Osteoblast (primary cell): Measurements from ENCODE around the gene HAGHL. TPM values are rescaled to one million over a fixed set of nuclear protein-coding genes. Genes with fewer than 3 reads are reported as not detected.
A peak's percentile ranks its signal among the peaks of the same experiment; 100 is the strongest.

Experiments used
- DNase-seq: peaks from one replicate; pipeline ENCODE4 v3.0.0; 2011; ENCODE audit warnings: low spot score, mixed read lengths; ENCODE audit not compliant: insufficient read length; ENCODE audit errors: missing footprints
- H2AFZ ChIP-seq: 2 replicates; pipeline ENCODE4 v1.6.0; 2011; ENCODE audit warnings: mild to moderate bottlenecking, low read length
- H3K27ac ChIP-seq: 2 replicates; pipeline ENCODE4 v1.5.1; 2011; ENCODE audit warnings: mild to moderate bottlenecking, low read depth, low read length, moderate library complexity
- H3K27me3 ChIP-seq: 2 replicates; pipeline ENCODE4 v1.6.0; 2012; ENCODE audit warnings: mild to moderate bottlenecking, control low read depth, inconsistent platforms, low read length, moderate library complexity; ENCODE audit not compliant: insufficient read depth
- H3K36me3 ChIP-seq: 2 replicates; pipeline ENCODE4 v1.5.1; 2011; ENCODE audit warnings: mild to moderate bottlenecking, low read length, control low read depth, moderate library complexity; ENCODE audit not compliant: insufficient read depth
- H3K4me1 ChIP-seq: 2 replicates; pipeline ENCODE4 v1.5.1; 2011; ENCODE audit warnings: mild to moderate bottlenecking, low read length, control low read depth, moderate library complexity; ENCODE audit not compliant: insufficient read depth
- H3K4me2 ChIP-seq: 2 replicates; pipeline ENCODE4 v1.6.0; 2011; ENCODE audit warnings: mild to moderate bottlenecking, low read length; ENCODE audit not compliant: insufficient read depth
- H3K4me3 ChIP-seq: fragments of 200-600 bp; sonication (generic); 3 replicates; pipeline ENCODE4 v1.5.1; 2012; ENCODE audit warnings: mild to moderate bottlenecking, low read length, inconsistent platforms; ENCODE audit not compliant: insufficient read depth
- H3K79me2 ChIP-seq: 2 replicates; pipeline ENCODE4 v1.6.0; 2012; ENCODE audit warnings: mild to moderate bottlenecking, low read length, control low read depth, inconsistent platforms; ENCODE audit not compliant: insufficient read depth
- H3K9me3 ChIP-seq: 2 replicates; pipeline ENCODE4 v1.5.1; 2011; ENCODE audit warnings: low read depth, low read length, control low read depth
- H4K20me1 ChIP-seq: 2 replicates; pipeline ENCODE4 v1.6.0; 2012; ENCODE audit warnings: mild to moderate bottlenecking, low read length, control low read depth; ENCODE audit not compliant: insufficient read depth
- CTCF ChIP-seq: IDR thresholded peaks from 2 replicates; pipeline ENCODE4 v1.5.1; 2011; ENCODE audit warnings: mild to moderate bottlenecking, low read depth, low read length, moderate library complexity; ENCODE audit errors: extremely low read depth
- total RNA-seq: library from RNA; depleted of rRNA; stranded (reverse); fragments of >200 nt; gene quantifications from 2 replicates; pipeline ENCODE4 v1.2.3, GENCODE V29; 2012

Gene HAGHL
- total RNA-seq, 1 donor, result 16.3 TPM

DNA sequence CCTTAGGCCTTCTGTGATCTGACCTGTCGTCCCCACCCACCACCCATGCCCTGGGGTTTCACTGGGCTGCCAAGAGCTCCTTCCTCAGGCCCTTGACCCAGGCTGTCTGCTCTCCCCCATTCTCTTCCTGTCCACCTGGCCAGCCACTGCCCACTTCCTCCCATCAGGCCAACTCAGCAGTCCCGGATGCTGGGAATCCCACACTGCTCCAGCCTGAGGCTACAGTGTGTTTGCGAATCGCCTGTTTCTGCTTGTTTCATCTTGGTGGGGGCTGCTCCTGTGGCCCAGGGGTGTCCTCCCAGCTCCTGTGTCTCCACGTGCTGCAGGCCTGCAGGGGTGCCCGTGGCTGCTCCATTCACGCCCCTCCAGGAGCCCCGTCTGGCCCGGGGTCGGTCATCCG lies 12.8 kb upstream of the HAGHL start:
- no peak overlapping the region for H3K27ac ChIP-seq
- no peak overlapping the region for H3K4me2 ChIP-seq
- H3K4me3 ChIP-seq, result no peak overlapping the region
- H3K9me3 ChIP-seq, result no peaks in the 10 kb centered on the region
- no peak for DNase-seq
- TF ChIP-seq CTCF, result no peak
- peaks cover 12% of the 10 kb centered on the region for H3K27me3 ChIP-seq
- H2AFZ ChIP-seq, result no peak overlapping the region
- H3K79me2 ChIP-seq, result peaks cover 6% of the 10 kb centered on the region
- H4K20me1 ChIP-seq, result peaks cover 7% of the 10 kb centered on the region
- peaks cover 18% of the 10 kb centered on the region for H3K4me1 ChIP-seq
- H3K36me3 ChIP-seq, result no peaks in the 10 kb centered on the region

DNA sequence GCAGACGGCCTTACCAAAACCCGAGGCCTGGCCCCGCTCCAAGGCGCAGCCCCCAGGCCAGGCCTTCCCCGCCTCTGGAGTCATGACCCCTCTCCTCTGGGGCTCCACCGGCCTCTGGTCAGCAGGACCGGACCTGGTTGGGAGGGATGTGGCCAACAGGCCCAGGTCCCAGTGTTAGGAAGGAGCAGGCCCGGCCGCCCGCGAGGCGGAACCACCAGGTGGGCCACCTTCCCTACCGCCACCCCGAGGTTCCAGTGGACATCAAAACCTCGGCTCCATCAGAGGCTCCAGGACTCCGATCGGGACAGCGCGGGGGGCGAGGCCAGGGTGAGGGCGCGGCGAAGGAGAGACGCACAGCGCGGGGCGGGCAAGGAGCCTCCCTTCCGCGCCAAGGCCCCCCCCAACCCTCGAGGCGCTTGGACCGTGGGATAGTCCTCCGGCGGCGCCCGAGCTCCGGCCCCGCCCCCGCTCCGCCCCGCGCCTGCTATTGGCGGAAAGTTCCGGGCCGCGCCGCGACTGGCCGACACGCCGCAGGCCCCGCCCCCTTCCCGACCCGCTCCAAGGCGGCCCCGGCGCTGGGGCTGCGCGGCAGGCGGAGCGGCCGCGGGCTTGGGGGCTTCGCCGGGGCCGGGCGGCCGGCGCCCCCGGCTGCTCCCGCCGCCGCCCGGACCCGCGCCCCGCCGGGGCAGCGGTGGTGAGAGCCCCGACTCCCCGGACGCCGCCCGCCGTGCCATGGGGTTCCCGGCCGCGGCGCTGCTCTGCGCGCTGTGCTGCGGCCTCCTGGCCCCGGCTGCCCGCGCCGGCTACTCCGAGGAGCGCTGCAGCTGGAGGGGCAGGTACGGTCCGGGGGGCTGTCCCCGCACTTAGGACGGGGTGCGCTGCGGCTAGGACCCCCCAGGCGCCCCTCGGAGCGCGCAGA lies 12.1 kb upstream of the HAGHL start, which contains the start of gene METRN:
METRN (plus strand) TSS at position 561 of the 919 bp plus-strand sequence; CDS start at position 733, 172 bp downstream.
- Histone ChIP-seq H2AFZ (peak within 1 kb of the TSS; percentile 72), H4K20me1 (peaks cover 7% of the 10 kb centered on the region), H3K4me2 (peak within 1 kb of the TSS; percentile 80), H3K4me3 (peak within 1 kb of the TSS; percentile 73), H3K79me2 (peaks cover 6% of the 10 kb centered on the region), H3K4me1 (peaks cover 16% of the 10 kb centered on the region), H3K9me3 (no peaks in the 10 kb centered on the region), H3K36me3 (no peaks in the 10 kb centered on the region), H3K27me3 (peaks cover 7% of the 10 kb centered on the region), H3K27ac (no peak within 1 kb of the TSS)
- DNase-seq, result peak; percentile 100
- no peak for TF ChIP-seq CTCF

DNA sequence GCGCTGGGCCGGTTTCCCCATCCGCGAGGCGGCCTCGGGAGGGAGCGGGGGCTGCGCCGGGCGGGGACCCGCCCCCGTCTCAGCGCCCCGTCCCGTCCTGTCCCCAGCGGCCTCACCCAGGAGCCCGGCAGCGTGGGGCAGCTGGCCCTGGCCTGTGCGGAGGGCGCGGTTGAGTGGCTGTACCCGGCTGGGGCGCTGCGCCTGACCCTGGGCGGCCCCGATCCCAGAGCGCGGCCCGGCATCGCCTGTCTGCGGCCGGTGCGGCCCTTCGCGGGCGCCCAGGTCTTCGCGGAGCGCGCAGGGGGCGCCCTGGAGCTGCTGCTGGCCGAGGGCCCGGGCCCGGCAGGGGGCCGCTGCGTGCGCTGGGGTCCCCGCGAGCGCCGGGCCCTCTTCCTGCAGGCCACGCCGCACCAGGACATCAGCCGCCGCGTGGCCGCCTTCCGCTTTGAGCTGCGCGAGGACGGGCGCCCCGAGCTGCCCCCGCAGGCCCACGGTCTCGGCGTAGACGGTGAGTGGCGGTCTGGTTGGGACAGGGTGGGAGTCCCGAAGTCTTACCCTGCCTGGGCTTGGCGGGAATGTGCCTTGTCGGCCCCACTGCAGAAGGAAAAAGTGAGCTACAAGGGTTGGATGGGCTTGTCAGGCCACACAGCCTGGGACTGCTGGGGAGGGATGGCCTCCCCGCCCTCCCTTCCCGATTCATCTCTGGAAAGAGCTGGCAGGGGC lies 11.3 kb upstream of the HAGHL start:
- TF ChIP-seq CTCF, result no peak
- peaks cover 6% of the 10 kb centered on the region for H3K79me2 ChIP-seq
- H3K27ac ChIP-seq, result no peak overlapping the region
- H2AFZ ChIP-seq, result peak overlapping the region; percentile 72
- H3K4me3 ChIP-seq, result peak overlapping the region; percentile 73
- peaks cover 20% of the 10 kb centered on the region for H3K4me1 ChIP-seq
- no peaks in the 10 kb centered on the region for H3K9me3 ChIP-seq
- H3K27me3 ChIP-seq, result peaks cover 3% of the 10 kb centered on the region
- peaks cover 5% of the 10 kb centered on the region for H4K20me1 ChIP-seq
- no peaks in the 10 kb centered on the region for H3K36me3 ChIP-seq
- DNase-seq, result peak; percentile 94
- H3K4me2 ChIP-seq, result peak overlapping the region; percentile 80

DNA sequence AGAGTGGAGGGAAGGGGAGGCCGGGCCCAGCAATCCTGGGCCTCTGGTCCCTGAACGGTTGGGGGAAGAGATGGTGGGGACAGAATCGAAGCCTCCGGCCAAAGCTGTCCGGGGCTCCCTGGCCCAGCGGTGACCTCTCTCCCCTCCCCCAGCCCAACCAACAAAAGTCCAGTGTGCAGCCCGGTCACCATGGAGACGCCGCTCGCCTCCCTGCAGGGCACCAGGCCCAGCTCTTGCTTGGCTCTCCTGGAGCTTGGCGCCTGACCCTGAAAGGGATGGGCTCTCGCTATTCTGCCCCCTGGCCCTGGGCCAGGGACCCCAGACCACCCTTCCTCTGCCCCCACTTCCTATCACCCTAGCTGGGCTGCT lies 10.7 kb upstream of the HAGHL start:
- no peaks in the 10 kb centered on the region for H3K9me3 ChIP-seq
- peak; percentile 98 for DNase-seq
- H4K20me1 ChIP-seq, result peaks cover 5% of the 10 kb centered on the region
- peaks cover 6% of the 10 kb centered on the region for H3K79me2 ChIP-seq
- H3K27me3 ChIP-seq, result no peaks in the 10 kb centered on the region
- H3K36me3 ChIP-seq, result no peaks in the 10 kb centered on the region
- H3K4me3 ChIP-seq, result peak overlapping the region; percentile 73
- no peak overlapping the region for H3K27ac ChIP-seq
- H2AFZ ChIP-seq, result peak overlapping the region; percentile 72
- no peak for TF ChIP-seq CTCF
- H3K4me2 ChIP-seq, result peak overlapping the region; percentile 80
- H3K4me1 ChIP-seq, result peaks cover 20% of the 10 kb centered on the region
